SHP77 (cell line): Measurements from ENCODE around the gene XKR8.

Experiments
- DNase-seq, 2 experiments: peaks; one replicate each; lab custom pipeline; 2025; lab: John Stamatoyannopoulos, UW

Gene XKR8

GRCh38 chr1:27955076-27955475 lies 4.7 kb upstream of the XKR8 start:
- DNase-seq: no peak

GRCh38 chr1:27956761-27957160 lies 3.0 kb upstream of the XKR8 start:
- DNase-seq: no peak

- DNase-seq: no peak
Observed at GRCh38 chr1:27957655-27958054, 2.1 kb upstream of the XKR8 start.

GRCh38 chr1:27958513-27958912 lies 1.3 kb upstream of the XKR8 start:
- DNase-seq: peak in 1 of 2 experiments; percentile 9

GRCh38 chr1:27960762-27961645 lies 1.2 kb downstream of the XKR8 start:
- DNase-seq: no peak

GRCh38 chr1:27961646-27962221 lies 2.0 kb downstream of the XKR8 start:
- DNase-seq: no peak

- DNase-seq: no peak
Observed at GRCh38 chr1:27963393-27963792, 3.6 kb downstream of the XKR8 start.

- no peak for DNase-seq
Observed at GRCh38 chr1:27966402-27967105, 6.8 kb downstream of the XKR8 start.

GRCh38 chr1:27967106-27967883 lies 7.5 kb downstream of the XKR8 start:
- no peak for DNase-seq

- no peak for DNase-seq
Observed at GRCh38 chr1:27967884-27968466, 8.2 kb downstream of the XKR8 start.

GRCh38 chr1:27968692-27969091 lies 8.9 kb downstream of the XKR8 start:
- DNase-seq: no peak

GRCh38 chr1:27970401-27970800 lies 10.6 kb downstream of the XKR8 start:
- DNase-seq: no peak

GRCh38 chr1:27971674-27972073 lies 11.9 kb downstream of the XKR8 start:
- DNase-seq: no peak

GRCh38 chr1:27972141-27972540 lies 12.4 kb downstream of the XKR8 start:
- DNase-seq: no peak

GRCh38 chr1:27973771-27974416 lies 14.1 kb downstream of the XKR8 start:
- no peak for DNase-seq

- DNase-seq: no peak
Observed at GRCh38 chr1:27974417-27974781, 14.6 kb downstream of the XKR8 start.

- no peak for DNase-seq
Observed at GRCh38 chr1:27979151-27979858, 19.5 kb downstream of the XKR8 start.

GRCh38 chr1:27979859-27980201 lies 20.1 kb downstream of the XKR8 start:
- DNase-seq: no peak

GRCh38 chr1:27980216-27980845 lies 20.6 kb downstream of the XKR8 start:
- DNase-seq: no peak

- DNase-seq: no peak
Observed at GRCh38 chr1:27981145-27981544, 21.4 kb downstream of the XKR8 start.
